Left ventricle myocardium inferior (tissue), 1 donor: ENCODE measurements around the gene PNLDC1. TPM values are rescaled to one million over a fixed set of nuclear protein-coding genes. Genes with fewer than 3 reads are reported as not detected.
A peak's percentile ranks its signal among the peaks of the same experiment; 100 is the strongest.

Experiments
- DNase-seq: peaks from one replicate; pipeline ENCODE4 v3.0.0-alpha.2; 2020
- H3K27ac ChIP-seq: fragments of 200-600 bp; replicated peaks from 2 replicates; pipeline ENCODE4 v1.8.0; 2021
- H3K27me3 ChIP-seq: fragments of 200-600 bp; 2 replicates; pipeline ENCODE4 v1.8.0; 2021; ENCODE audit warnings: low read depth
- H3K36me3 ChIP-seq: fragments of 200-600 bp; 2 replicates; pipeline ENCODE4 v1.8.0; 2021
- H3K4me1 ChIP-seq: fragments of 200-600 bp; 2 replicates; pipeline ENCODE4 v1.8.0; 2021
- H3K4me3 ChIP-seq: fragments of 200-600 bp; 2 replicates; pipeline ENCODE4 v1.8.0; 2021; ENCODE audit warnings: mild to moderate bottlenecking, moderate library complexity
- H3K9me3 ChIP-seq: fragments of 200-600 bp; replicated peaks from 2 replicates; pipeline ENCODE4 v1.8.0; 2021
- intact Hi-C: fragments of 100-400 bp; cut with micrococcal nuclease; formaldehyde crosslinking; loops from one replicate; pipeline ENCODE4 v1.11.0; 2022
- total RNA-seq: library from RNA; stranded (reverse); fragmentation: NEBNext Ultra II Directional; extraction: Animal tissue kit (Norgen Biotek cat#: 25700); gene quantifications from one replicate; pipeline ENCODE4 v1.2.1, GENCODE V29; 2021
- TF ChIP-seq, protein P1 (sequence below): fragments of 200-600 bp; IDR thresholded peaks from 2 replicates; pipeline ENCODE4 v1.8.0; 2021; ENCODE audit warnings: antibody characterized with exemption, mild to moderate bottlenecking, borderline replicate concordance
- donor health status: DM: no; HTN: yes; CAD: no; lungs with severe emphysema.

PNLDC1 gene
- total RNA-seq, 1 donor from 2014 or later, result 0.33 TPM

DNA sequence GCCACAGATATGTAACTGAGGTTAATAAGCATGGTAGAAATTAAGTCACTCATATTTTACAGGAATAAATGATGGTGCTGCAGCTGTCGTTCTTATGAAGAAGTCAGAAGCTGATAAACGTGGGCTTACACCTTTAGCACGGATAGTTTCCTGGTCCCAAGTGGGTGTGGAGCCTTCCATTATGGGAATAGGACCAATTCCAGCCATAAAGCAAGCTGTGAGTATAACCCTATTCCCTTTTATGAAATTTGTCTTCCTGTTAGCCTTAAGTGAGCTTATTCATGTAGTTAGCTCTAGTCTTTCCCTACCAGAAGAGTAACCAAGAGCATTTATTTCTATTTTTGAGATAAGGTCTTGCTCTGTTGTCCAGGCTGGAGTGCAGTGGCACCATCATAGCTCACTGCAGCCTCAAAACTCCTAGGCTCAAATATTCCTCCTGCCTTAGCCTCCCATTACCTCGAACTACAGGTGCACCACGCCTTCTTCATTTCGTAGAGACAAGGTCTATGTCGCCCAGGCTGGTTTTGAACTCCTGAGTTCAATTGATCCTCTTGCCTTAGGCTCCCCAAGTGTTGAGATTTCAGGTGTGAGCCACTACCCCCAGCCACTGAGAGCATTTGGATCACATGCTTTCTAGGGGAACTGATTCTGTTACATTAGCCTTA is 22.7 kb upstream of the PNLDC1 start:
- intact Hi-C loops, result no loop called here
- Histone ChIP-seq H3K27ac (no peak overlapping the region), H3K9me3 (peaks cover 1% of the 10 kb centered on the region), H3K27me3 (no peaks in the 10 kb centered on the region), H3K36me3 (peaks cover 56% of the 10 kb centered on the region), H3K4me3 (no peak overlapping the region), H3K4me1 (peaks cover 5% of the 10 kb centered on the region)
- no peak for DNase-seq
- TF ChIP-seq, protein P1, sequence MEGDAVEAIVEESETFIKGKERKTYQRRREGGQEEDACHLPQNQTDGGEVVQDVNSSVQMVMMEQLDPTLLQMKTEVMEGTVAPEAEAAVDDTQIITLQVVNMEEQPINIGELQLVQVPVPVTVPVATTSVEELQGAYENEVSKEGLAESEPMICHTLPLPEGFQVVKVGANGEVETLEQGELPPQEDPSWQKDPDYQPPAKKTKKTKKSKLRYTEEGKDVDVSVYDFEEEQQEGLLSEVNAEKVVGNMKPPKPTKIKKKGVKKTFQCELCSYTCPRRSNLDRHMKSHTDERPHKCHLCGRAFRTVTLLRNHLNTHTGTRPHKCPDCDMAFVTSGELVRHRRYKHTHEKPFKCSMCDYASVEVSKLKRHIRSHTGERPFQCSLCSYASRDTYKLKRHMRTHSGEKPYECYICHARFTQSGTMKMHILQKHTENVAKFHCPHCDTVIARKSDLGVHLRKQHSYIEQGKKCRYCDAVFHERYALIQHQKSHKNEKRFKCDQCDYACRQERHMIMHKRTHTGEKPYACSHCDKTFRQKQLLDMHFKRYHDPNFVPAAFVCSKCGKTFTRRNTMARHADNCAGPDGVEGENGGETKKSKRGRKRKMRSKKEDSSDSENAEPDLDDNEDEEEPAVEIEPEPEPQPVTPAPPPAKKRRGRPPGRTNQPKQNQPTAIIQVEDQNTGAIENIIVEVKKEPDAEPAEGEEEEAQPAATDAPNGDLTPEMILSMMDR, result no peak

- no peaks in the 10 kb centered on the region for H3K9me3 ChIP-seq
- TF ChIP-seq, protein P1, result no peak
- H3K36me3 ChIP-seq, result peaks cover 63% of the 10 kb centered on the region
- intact Hi-C loops, result no loop called here
- peaks cover 7% of the 10 kb centered on the region for H3K4me1 ChIP-seq
- no peaks in the 10 kb centered on the region for H3K27me3 ChIP-seq
- no peak overlapping the region for H3K27ac ChIP-seq
- H3K4me3 ChIP-seq, result no peak overlapping the region
- no peak for DNase-seq
Observed at GRCh38 chr6:159778131-159778530, 21.9 kb upstream of the PNLDC1 start.

DNA sequence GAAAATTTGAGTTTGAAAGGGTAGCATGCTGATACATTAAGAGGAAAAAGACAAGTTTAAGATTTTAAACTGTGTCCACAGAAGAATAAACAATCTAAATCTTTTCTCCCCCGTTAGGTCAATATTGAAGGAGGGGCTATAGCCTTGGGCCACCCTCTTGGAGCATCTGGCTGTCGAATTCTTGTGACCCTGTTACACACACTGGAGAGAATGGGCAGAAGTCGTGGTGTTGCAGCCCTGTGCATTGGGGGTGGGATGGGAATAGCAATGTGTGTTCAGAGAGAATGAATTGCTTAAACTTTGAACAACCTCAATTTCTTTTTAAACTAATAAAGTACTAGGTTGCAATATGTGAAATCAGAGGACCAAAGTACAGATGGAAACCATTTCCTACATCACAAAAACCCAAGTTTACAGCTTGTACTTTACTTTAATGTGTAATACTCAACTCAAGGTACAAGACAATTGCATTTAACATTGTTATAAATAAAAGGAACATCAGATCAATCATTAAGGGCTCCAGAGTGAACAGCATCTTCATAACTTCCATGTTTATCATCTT is 21.5 kb upstream of the PNLDC1 start:
- intact Hi-C loops, result no loop called here
- peaks cover 7% of the 10 kb centered on the region for H3K4me1 ChIP-seq
- peaks cover 68% of the 10 kb centered on the region for H3K36me3 ChIP-seq
- H3K27ac ChIP-seq, result no peak overlapping the region
- no peak for DNase-seq
- H3K27me3 ChIP-seq, result no peaks in the 10 kb centered on the region
- no peaks in the 10 kb centered on the region for H3K9me3 ChIP-seq
- no peak overlapping the region for H3K4me3 ChIP-seq
- TF ChIP-seq, protein P1, result no peak

DNA sequence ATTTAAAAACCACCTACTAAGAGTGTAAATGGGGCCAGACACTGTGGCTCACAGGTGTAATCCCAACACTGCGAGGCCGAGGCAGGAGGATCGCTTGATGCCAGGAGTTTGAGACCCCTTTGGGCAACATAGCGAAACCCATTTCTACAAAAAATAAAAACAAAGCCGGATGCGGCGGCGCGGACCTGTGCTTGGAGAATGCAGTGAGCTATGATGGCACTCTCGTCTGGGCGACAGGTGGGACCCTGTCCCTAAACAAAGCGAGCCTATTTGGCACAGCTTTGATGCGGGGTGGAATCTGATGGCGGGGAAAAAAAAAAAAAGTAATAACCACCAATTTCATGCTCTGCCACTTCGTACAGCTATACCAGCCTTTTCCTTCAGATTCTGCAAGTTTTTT is 11.8 kb upstream of the PNLDC1 start:
- no peak for DNase-seq
- H3K9me3 ChIP-seq, result no peaks in the 10 kb centered on the region
- peak overlapping the region; percentile 89 for H3K4me3 ChIP-seq
- intact Hi-C loops, result no loop called here
- peak overlapping the region; percentile 99 for H3K27ac ChIP-seq
- H3K27me3 ChIP-seq, result no peaks in the 10 kb centered on the region
- H3K36me3 ChIP-seq, result peaks cover 58% of the 10 kb centered on the region
- peaks cover 68% of the 10 kb centered on the region for H3K4me1 ChIP-seq
- TF ChIP-seq, protein P1, result no peak

- DNase-seq, result peak; percentile 25
- Histone ChIP-seq H3K27ac (peak overlapping the region; percentile 99), H3K4me3 (peak overlapping the region; percentile 89), H3K4me1 (peaks cover 70% of the 10 kb centered on the region), H3K36me3 (peaks cover 58% of the 10 kb centered on the region), H3K27me3 (no peaks in the 10 kb centered on the region), H3K9me3 (no peaks in the 10 kb centered on the region)
- TF ChIP-seq, protein P1, result no peak
- intact Hi-C loops, result no loop called here
Observed at GRCh38 chr6:159788753-159789376, 11.2 kb upstream of the PNLDC1 start.
